KMS-11 (cell line): ENCODE measurements around the gene SPDYE18.
"Not testable (repeated sequence)": the region's sequence is repeated elsewhere in the genome, so short reads cannot be mapped to it uniquely, and the experiment has no call there.

ENCODE experiments used
- H2AFZ ChIP-seq: fragments of 200-600 bp; sonication (generic); 2 replicates; pipeline ENCODE4 v1.6.1; 2016; ENCODE audit warnings: antibody characterized with exemption, mixed run types, low read depth
- H3K27ac ChIP-seq: fragments of 200-600 bp; sonication (generic); 2 replicates; pipeline ENCODE4 v1.6.1; 2016; ENCODE audit warnings: mild to moderate bottlenecking, mixed run types
- H3K27me3 ChIP-seq: fragments of 200-600 bp; sonication (generic); 2 replicates; pipeline ENCODE4 v1.6.1; 2017; ENCODE audit warnings: mild to moderate bottlenecking, low read depth, mixed run types, moderate library complexity; ENCODE audit not compliant: insufficient read depth
- H3K36me3 ChIP-seq: fragments of 200-600 bp; sonication (generic); 2 replicates; pipeline ENCODE4 v1.6.1; 2017; ENCODE audit warnings: mild to moderate bottlenecking, mixed run types; ENCODE audit not compliant: insufficient read depth
- H3K4me1 ChIP-seq: fragments of 200-600 bp; sonication (generic); 2 replicates; pipeline ENCODE4 v1.6.1; 2016; ENCODE audit warnings: mild to moderate bottlenecking, low read depth, mixed run types; ENCODE audit not compliant: poor library complexity, severe bottlenecking
- H3K4me2 ChIP-seq: fragments of 200-600 bp; sonication (generic); 2 replicates; pipeline ENCODE4 v1.7.0; 2016; ENCODE audit warnings: mild to moderate bottlenecking, mixed run types
- H3K4me3 ChIP-seq: fragments of 200-600 bp; sonication (generic); IDR thresholded peaks from 2 replicates; pipeline ENCODE4 v1.6.1; 2017; ENCODE audit warnings: low read depth, low read length, mixed read lengths; ENCODE audit not compliant: insufficient read depth
- H3K79me2 ChIP-seq: fragments of 200-600 bp; sonication (generic); 2 replicates; pipeline ENCODE4 v1.6.1; 2016; ENCODE audit warnings: low read depth, mixed run types; ENCODE audit not compliant: insufficient read depth
- H3K9ac ChIP-seq: fragments of 200-600 bp; sonication (generic); 2 replicates; pipeline ENCODE4 v1.6.1; 2016; ENCODE audit warnings: mild to moderate bottlenecking, mixed run types
- H4K20me1 ChIP-seq: fragments of 200-600 bp; sonication (generic); 2 replicates; pipeline ENCODE4 v1.6.1; 2016; ENCODE audit warnings: mild to moderate bottlenecking, mixed run types; ENCODE audit not compliant: insufficient read depth

Gene SPDYE18

DNA sequence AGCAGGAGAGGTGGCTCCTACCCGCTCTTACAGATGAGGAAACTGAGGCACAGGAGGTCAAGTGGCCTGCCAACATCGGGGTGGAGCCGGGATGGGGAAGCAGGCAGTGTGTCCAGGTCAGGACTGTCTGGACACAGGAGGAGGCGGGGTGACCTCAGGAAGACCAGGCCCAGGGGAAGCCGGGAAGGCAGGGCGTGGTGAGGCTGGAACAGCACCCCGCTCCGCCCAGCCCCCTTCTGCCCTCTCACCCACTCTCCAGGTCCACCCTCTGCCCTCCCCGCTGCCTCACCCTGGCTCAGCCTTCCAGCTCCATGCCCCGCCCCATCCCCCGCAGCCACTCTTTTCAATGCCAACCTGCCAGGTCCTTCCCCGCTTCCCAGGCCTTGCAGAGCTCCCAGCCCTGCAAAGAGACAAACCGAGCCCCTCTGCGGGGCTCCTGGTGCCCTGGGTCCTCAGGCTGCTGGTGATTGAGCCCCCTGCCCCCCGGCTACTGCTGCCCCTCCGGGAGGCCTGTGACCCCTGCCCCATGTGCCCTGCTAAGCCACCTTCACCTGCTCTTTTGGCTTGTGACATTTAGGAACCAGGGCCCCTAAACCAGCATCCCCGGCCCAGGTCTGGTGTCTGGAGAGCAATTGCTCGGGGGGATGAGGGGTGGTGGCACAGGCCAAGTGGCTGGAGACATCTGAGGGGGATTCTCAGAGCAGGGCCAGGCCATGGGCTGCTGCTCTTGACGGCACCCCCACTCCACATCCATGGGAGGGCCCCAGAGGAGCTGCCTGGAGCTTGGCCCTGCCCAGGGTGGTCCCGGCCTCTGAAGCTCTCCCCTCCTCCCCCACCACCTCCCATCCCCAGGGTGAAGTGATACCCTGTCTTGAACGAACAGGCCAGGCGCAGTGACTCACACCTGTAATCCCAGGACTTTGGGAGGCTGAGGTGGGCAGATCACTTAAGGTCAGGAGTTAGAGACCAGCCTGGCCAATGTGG, 55.9 kb downstream of the SPDYE18 start:
- Histone ChIP-seq H3K4me1 (peaks cover 20% of the 10 kb centered on the region), H3K9ac (peak overlapping the region; percentile 59; the same call in 1 of the 2 replicates), H3K27ac (peak overlapping the region; percentile 94)
- H3K4me3 ChIP-seq, H4K20me1 ChIP-seq, H2AFZ ChIP-seq, H3K79me2 ChIP-seq, H3K36me3 ChIP-seq, H3K4me2 ChIP-seq, H3K27me3 ChIP-seq: not testable (repeated sequence)

DNA sequence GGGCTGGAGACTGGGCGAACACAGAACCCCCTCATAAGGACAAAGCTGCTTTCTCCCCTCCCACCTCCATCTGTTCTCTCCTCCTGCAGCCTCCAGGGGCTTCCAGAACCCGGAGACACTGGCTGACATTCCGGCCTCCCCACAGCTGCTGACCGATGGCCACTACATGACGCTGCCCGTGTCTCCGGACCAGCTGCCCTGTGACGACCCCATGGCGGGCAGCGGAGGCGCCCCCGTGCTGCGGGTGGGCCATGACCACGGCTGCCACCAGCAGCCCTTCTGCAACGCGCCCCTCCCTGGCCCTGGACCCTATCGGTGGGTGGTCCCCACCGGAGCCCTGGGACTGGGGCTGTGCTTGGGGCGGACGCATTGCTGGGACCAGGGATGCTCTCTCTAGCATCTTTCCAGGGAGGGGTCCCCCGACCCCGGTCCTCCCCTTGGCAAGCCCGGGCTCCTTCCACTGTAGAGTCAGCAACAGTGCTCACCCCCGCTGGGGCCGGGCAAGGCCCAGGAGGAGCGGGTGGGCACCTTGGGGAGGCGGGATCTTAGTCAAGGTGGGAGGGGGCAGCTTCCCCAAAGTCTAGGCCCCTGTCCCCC, 56.8 kb downstream of the SPDYE18 start:
- not testable (repeated sequence) for H3K4me2 ChIP-seq, H3K4me3 ChIP-seq
- peaks cover 20% of the 10 kb centered on the region for H3K4me1 ChIP-seq

DNA sequence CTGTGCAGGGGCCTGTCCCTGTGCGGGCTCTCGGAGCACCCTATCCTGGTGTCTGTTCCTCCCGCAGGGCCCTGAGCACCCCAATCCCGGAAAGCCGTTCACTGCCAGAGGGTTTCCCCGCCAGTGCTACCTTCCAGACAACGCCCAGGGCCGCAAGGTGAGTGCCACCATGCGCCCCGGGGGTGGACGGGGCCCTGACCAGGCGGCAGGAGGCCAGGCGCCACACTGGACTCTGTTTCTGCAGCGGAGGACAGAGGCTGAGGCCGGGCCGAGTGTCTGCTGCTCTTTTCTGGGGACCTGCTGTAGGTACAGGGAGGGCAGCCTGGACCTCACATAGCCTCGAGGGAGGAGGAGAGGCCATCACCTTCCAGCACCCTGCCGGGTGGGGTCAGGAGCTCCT, 58.2 kb downstream of the SPDYE18 start:
- not testable (repeated sequence) for H3K4me2 ChIP-seq, H3K27me3 ChIP-seq, H2AFZ ChIP-seq, H4K20me1 ChIP-seq, H3K9ac ChIP-seq, H3K27ac ChIP-seq, H3K79me2 ChIP-seq, H3K36me3 ChIP-seq, H3K4me3 ChIP-seq
- H3K4me1 ChIP-seq: peaks cover 20% of the 10 kb centered on the region

More for the DNA sequence above, 56.8 kb downstream of the SPDYE18 start:
- not testable (repeated sequence) for H3K36me3 ChIP-seq, H3K79me2 ChIP-seq, H2AFZ ChIP-seq, H4K20me1 ChIP-seq, H3K27ac ChIP-seq, H3K9ac ChIP-seq, H3K27me3 ChIP-seq

DNA sequence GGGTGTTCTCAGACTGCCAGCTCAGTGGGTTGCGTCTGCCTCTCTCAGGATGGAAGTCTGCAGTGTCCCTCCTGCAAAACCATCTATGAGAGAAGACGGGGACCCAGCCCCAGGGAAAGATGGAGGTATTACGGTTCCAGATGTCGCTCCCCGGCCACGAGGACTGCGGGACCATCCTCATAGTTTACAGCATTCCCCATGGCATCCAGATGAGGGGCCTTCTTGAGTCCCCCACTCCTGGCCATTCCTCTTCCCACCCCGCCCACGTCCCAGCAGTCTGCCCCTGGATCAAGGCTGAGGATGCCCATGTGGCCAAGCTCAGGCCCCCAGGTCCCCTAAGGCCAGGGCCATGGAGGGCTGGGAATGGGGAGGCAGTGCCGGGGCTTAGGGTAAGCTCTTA, 59.1 kb downstream of the SPDYE18 start:
- peaks cover 15% of the 10 kb centered on the region for H3K4me1 ChIP-seq
- not testable (repeated sequence) for H3K36me3 ChIP-seq, H3K79me2 ChIP-seq, H3K27me3 ChIP-seq, H3K27ac ChIP-seq, H3K4me3 ChIP-seq, H3K4me2 ChIP-seq, H3K9ac ChIP-seq, H2AFZ ChIP-seq, H4K20me1 ChIP-seq

DNA sequence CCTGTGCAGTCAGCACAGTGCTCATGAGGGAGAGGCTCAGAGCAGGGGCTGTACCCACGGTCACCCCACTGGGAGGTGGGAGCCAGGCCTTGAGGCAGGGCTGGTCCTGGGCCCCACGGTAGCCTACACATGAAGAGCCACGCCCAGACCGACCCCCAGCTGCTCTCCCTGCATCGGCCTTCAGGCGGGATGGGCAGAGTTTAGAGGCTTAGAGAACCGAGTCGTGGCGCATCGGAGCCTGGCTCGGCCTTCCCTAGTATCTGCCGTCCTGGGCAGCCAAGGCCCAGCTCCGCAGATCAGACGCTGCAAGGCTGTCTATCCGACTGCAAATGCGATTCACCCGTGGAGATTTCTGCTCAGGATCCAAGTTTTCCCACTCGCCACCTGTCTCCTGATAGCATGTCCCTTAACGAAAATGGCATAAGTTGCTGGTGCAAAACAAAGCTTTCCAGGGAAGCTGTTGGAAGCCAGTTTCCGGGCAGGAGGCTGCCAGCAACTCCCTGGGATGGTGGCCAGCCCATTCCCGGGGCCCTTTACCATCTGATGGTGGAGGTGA, 59.6 kb downstream of the SPDYE18 start:
- H3K4me3 ChIP-seq, H3K4me2 ChIP-seq, H3K79me2 ChIP-seq, H4K20me1 ChIP-seq, H2AFZ ChIP-seq, H3K27ac ChIP-seq, H3K9ac ChIP-seq, H3K36me3 ChIP-seq, H3K27me3 ChIP-seq: not testable (repeated sequence)
- peaks cover 14% of the 10 kb centered on the region for H3K4me1 ChIP-seq

DNA sequence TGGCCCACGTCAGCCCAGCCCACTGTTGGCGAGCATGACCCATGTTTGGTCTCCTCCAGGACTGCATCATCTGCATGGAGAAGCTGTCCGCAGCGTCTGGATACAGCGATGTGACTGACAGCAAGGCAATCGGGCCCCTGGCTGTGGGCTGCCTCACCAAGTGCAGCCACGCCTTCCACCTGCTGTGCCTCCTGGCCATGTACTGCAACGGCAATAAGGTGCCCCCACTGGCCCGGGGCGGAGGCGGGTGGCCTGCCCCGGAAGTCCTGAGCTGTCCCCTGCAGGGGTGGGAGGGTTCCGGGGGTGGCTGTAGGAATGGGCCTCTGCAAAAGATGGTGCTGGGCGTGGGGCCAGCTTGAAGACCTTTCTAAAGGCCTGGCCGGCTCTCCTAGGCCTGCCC, 60.3 kb downstream of the SPDYE18 start:
- not testable (repeated sequence) for H3K27ac ChIP-seq, H3K9ac ChIP-seq, H3K4me1 ChIP-seq, H3K4me2 ChIP-seq, H4K20me1 ChIP-seq, H3K36me3 ChIP-seq, H3K4me3 ChIP-seq, H2AFZ ChIP-seq, H3K27me3 ChIP-seq, H3K79me2 ChIP-seq
